HG02884 (cell line): ENCODE measurements around the gene PPARA.
"Not testable (repeated sequence)": the region's sequence is repeated elsewhere in the genome, so short reads cannot be mapped to it uniquely, and the experiment has no call there.

Experiments used
- ATAC-seq: cut with Tn5 transposase; IDR thresholded peaks from one replicate; pipeline ENCODE4 v1.9.1; 2021; ENCODE audit warnings: mild to moderate bottlenecking, moderate library complexity; ENCODE audit not compliant: unreplicated experiment

Gene PPARA

GRCh38 chr22:46125816-46126765 is 24.2 kb upstream of the PPARA start:
- no peak for ATAC-seq

GRCh38 chr22:46126853-46127385 is 23.4 kb upstream of the PPARA start:
- ATAC-seq = no peak

DNA sequence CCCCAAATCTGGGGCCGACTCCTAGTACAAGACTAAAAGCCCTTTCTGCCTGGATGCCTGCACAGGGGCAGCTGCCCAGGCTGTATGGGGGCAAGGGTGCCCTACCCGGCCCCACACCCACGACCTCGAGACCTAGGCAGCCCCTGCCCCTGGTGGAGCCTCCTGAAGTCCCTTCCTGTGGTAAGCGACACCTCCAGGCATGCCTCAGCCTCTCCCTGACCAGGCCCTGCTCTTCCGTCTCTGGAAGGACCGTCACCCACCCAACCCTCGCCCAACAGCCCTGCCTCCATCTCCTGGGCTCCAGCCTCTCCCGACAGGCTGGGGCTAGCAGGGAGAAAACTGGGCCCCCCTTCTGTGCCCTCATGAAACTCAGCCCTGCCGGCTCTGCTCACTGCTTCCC is 22.8 kb upstream of the PPARA start:
- no peak for ATAC-seq

GRCh38 chr22:46128606-46129005 is 21.7 kb upstream of the PPARA start:
- no peak for ATAC-seq

- ATAC-seq = no peak
Observed at GRCh38 chr22:46129390-46130041, 20.8 kb upstream of the PPARA start.

GRCh38 chr22:46131151-46131587 is 19.2 kb upstream of the PPARA start:
- ATAC-seq = no peak

DNA sequence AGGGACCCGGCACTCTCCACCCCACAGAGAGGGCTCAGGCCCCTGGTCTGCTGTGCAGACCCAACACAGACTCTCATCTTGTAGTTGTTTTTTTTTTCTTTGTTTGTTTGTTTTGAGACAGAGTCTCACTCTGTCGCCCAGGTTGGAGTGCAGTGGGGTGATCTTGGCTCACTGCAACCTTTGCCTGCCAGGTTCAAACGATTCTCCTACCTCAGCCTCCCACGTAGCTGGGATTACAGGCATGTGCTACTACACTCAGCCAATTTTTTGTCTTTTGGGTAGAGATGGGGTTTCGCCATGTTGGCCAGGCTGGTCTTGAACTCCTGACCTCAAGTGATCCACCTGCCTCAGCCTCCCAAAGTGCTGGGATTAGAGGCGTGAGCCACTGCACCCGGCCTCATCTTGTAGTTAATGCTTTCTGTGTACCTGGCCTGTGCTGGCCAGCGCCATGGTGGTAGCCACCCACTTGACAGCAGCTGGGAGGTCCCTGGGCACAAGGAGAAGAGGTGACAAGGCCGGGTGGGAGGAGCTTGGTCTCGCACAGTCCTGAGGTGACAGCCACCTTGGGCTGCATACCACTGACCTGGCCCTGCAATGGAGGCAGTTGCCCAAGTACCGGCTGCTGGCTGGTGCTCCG is 18.0 kb upstream of the PPARA start:
- not testable (repeated sequence) for ATAC-seq

GRCh38 chr22:46132830-46133587 is 17.3 kb upstream of the PPARA start:
- no peak for ATAC-seq

DNA sequence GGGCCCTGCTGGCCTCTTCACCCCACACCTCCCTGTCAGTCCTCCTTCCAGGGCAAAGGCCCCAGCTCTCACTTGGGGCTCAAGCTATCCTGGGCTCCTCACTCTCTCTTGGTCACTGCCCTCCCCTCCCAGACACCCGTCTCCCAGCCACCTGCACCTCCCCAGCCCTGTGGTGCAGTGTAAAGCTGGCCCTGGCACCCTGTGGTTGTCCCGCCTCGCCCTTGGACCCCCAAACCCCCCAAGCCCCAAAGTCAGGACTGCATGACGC is 16.8 kb upstream of the PPARA start:
- no peak for ATAC-seq

DNA sequence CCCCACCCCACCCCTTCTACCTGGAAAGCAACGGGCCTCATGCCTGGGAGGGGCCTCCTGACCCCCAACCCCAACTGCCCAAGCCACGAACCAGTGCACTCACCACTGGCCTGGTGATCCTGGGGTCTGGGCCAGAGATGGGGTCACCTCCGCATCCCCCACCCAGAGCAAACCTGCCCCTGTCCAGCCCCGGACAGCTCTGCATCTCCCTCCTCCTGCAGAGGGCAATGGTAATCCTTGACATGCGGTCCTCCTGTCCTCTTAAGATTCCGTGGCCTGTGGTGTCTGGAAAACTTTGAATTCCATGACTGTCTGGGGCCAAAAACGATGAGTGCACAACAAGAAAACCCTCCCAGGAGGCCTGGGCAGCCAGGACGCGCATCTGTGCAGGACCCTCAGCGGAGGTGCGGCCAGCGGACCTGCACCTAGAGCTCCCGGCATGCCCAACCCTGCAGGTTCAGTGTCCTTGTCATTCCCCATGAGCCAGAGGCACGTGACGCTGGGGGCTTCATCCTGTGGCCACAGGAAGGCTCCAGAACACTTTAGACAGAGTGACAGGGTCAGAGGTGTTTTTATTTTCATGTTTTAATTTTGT is 16.1 kb upstream of the PPARA start:
- ATAC-seq = no peak

DNA sequence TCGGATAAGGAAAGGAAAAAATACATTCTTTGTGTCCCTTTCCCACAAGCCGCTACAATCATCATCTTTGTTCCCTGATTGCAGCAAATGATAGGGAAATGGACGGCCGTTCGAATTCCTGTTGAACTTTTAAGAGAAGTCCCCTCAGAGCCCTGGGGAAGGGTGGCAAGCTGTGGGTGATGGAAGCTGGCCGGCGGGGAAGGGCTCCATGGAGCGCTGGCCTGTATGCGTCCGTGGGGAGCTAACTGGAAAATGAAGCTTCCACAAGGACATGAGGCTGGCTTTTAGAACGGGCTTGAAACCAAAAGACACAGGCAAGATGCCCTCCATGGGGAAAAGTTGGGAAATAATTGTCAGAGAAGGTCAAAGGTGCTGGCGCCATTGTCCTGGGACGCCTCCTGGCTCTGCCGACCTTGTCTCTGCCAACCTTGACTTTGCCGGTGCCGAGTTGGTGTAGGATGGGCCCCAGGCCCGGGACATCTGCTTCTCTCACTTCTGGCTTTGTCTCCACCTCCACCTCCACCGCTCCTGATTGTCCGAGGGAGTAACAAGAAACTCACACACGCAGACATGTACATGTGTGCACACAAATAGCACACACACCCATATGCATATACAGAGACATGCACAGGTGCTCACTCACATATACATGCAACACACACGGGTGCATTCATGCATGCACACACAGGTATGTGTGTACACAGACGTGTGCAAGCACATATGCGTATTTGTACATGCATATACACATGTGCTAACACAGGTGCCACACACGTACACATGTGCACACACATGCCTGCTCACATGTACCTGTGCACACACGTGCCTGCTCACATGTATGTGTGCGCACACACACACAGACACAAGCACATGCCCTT is 14.5 kb upstream of the PPARA start:
- ATAC-seq = no peak

DNA sequence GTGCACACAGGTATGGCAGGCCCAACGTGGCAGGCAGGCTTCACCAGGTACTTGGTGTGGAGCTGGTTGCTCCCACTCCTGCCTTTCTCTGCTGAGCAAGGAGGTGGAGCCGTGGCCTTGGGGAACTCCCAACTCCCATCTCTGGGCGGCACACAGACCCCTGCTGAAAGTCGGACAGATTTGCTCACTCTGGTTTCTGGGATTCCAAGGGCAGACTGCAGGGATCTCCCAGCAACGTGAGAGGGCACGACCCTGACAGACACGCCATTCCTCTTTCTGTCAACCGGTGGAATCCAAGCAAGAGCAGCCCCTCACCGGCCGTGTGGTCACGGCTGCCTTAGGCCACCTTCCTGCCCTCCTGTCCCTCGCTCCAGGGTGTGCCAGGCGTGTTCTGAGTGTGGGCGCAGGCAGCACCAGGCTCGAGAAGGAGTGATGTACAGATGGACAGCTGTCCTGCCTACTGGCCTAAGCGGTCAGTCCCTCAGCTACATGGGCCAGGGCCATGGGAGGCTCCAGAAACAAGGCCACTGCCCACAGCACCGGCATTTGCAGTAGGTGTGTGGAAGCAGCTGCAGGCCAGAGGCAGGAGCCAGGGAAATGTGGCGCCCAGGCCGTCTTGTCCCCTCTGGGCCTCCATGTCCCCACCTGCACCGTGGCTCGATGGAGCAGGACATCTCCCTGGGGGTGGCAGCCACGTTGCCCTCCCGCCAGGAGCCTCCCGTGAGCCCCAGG is 13.7 kb upstream of the PPARA start:
- no peak for ATAC-seq

DNA sequence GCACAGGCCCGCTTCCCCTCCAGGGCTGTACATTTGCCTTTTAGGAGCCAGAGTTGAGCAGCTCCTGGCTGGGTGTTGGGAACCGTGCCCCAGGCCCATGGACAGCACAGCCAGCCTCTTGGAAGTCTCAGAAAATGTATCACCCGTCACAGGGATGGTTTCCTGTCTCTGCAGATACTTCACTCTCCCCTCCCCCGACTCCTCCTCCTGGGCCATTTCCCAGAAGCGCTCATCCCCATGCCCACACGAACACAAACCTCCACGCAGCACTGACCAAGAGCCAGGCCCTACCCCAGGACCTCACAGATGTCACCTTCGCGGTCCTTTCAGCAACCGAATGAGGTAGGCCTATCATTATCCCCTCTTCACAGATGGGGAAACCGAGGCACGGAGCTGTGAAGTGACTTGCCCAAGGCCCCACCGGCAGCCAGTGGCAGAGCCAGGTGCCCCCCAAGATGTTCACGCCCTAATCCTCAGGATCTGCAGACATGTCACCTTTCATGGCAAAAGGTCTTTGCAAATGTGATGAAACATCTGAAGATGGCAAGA is 13.0 kb upstream of the PPARA start:
- no peak for ATAC-seq

DNA sequence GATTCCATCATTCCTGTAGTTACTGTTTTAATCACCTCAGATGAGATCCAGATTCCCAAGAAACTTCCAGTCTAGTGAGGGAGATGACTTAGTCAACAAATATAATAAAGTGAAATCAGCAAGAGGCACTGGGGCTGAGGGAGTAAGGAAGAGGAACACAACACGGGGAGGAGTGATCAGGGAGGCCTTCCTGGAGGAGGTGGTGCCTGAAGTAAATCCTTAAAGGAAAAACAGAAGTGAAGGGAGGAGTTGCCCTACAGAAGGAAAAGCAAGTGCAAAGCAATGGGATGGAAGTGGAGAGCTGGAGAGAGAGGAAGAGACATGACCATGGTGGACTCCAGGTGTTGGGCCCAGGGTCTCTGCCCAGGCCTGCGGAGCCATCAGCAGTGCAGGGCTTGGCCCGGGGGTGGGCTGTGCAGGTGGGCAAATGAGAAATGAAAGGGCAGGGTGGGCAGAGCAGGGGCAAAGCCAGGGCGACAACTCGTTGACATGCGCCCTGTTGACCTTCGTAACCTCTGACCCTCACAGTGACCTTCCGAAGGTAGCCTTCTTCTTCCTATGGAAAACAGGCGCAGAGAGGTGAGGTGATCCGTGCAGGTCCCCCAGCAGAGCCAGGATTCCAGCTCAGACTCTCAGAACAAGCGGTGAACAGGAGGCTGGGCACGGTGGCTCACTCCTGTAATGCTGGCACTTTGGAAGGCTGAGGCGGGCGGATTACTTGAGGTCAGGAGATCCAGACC is 12.1 kb upstream of the PPARA start:
- ATAC-seq = no peak

- ATAC-seq = not testable (repeated sequence)
Observed at GRCh38 chr22:46139417-46139816, 10.9 kb upstream of the PPARA start.

GRCh38 chr22:46139895-46140350 is 10.4 kb upstream of the PPARA start:
- ATAC-seq = no peak

- no peak for ATAC-seq
Observed at GRCh38 chr22:46140989-46141928, 9.1 kb upstream of the PPARA start.
